Stomach smooth muscle (tissue), 2 donors: ENCODE measurements around the gene PAFAH1B2.
A peak's percentile ranks its signal among the peaks of the same experiment; 100 is the strongest.

ENCODE experiments used
- H3K27ac ChIP-seq: one replicate; pipeline ENCODE4 v1.7.0; 2013; ENCODE audit warnings: mild to moderate bottlenecking, low read length, inconsistent platforms
- H3K27me3 ChIP-seq, 2 donors: one replicate each; pipeline ENCODE4 v1.7.0; 2013; ENCODE audit warnings: low read length in 2 of 2; ENCODE audit not compliant: insufficient read depth in 2 of 2, control insufficient read depth in 1 of 2
- H3K36me3 ChIP-seq, 2 donors: one replicate each; pipeline ENCODE4 v1.7.0; 2013; ENCODE audit warnings: low read length in 2 of 2; ENCODE audit not compliant: control insufficient read depth in 2 of 2, insufficient read depth in 2 of 2
- H3K4me1 ChIP-seq: one replicate; pipeline ENCODE4 v1.7.0; 2013; ENCODE audit warnings: low read length; ENCODE audit not compliant: control insufficient read depth, insufficient read depth
- H3K4me3 ChIP-seq, 2 donors: one replicate each; pipeline ENCODE4 v1.7.0; 2013; ENCODE audit warnings: low read length in 2 of 2
- H3K9ac ChIP-seq, 2 donors: one replicate each; pipeline ENCODE4 v1.7.0; 2013; ENCODE audit warnings: low read length in 2 of 2, mild to moderate bottlenecking in 1 of 2
- H3K9me3 ChIP-seq, 2 donors: one replicate each; pipeline ENCODE4 v1.7.0; 2013; ENCODE audit warnings: low read length in 2 of 2; ENCODE audit not compliant: control insufficient read depth in 2 of 2
- donor health status: healthy.
- donor health status: Pancreatic carcinoma.

PAFAH1B2 gene

DNA sequence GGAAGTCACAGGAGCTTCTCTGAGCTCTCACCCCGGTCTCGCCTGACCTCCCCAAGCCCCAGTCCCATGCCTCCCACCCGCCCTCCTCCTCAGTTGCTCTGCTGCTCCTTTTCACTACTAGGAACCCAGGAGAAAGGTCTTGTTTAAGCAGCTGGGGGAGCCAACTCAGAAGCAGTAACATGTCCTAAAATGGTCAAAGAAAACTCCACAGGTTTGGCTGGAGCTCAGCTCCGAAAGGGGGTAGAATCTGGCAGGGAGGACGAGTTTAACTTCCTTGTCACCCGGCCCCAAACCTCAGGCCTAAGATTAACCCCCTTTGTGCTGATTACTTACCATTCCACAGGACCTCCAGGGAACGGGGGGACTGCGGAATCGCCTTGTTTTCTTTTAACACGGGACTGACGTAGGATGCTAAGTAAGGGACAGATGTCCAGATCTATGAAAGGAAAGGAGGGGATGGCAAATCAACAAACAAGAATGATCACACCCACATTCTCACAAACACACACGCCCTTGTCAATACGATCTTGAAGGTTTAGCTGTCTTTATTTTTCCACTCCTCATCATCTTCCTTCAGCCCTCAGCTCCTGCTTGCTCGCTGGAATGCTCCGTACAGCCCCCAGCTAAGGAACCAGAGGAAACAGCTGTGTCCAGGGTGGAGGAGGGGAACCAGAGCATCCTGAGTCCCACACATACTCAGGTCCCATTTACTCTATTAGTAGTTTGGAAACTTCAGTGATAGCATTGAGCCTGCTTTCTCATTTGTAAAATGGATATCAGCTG lies 74.2 kb downstream of the PAFAH1B2 start:
- Histone ChIP-seq H3K9me3 (no peaks in the 10 kb centered on the region), H3K4me3 (peak overlapping the region; percentile 41 to 55), H3K4me1 (peaks cover 65% of the 10 kb centered on the region), H3K9ac (peak overlapping the region; percentile 66 to 86), H3K27me3 (no peaks in the 10 kb centered on the region), H3K36me3 (peaks cover 13 to 19% of the 10 kb centered on the region in 2 donors), H3K27ac (peak overlapping the region; percentile 99)

DNA sequence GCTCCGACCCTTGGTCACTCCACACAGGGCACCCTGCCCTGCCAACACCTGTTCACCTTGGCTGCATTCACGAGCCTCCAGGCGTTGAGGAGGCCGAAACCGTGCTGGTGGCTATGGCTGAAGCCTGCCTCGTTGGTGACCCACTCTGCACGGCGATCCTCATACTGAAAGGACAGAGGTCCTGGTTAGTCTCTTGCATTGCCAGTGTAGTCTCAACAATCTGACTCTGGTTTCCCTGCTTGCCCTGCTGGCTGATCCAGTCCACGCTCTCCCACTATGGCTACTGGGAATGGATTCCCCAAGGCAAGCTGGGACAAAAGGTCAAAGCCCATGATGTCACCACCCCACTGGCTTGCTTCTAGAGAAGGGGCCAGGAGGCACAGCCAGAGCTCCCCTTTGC lies 74.9 kb downstream of the PAFAH1B2 start:
- Histone ChIP-seq H3K36me3 (peaks cover 20 to 24% of the 10 kb centered on the region in 2 donors), H3K9ac (peak overlapping the region; percentile 66 to 86), H3K9me3 (no peaks in the 10 kb centered on the region), H3K4me1 (peaks cover 69% of the 10 kb centered on the region), H3K4me3 (peak overlapping the region; percentile 1 to 55), H3K27me3 (no peaks in the 10 kb centered on the region), H3K27ac (peak overlapping the region; percentile 99)

DNA sequence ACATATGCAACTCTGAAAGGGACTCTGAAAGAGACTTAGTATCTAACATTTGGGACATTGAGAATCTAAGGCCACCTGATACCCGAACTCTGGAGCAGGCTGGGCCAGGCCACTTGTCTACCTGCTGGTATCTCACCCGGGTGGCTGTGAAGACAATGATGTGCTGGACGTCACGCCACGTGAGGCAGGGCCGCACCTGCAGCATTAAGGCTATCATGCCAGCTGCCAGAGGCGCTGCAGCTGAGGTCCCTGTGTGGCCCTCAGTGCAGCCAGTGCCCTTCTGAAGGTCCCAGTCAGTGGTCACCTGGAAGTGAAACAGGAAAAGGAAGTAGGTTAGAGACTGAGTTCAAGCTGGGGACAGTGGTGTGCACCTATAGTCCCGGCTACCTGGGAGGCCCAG lies 75.4 kb downstream of the PAFAH1B2 start:
- Histone ChIP-seq H3K27ac (peak overlapping the region; percentile 99), H3K36me3 (peaks cover 21 to 27% of the 10 kb centered on the region in 2 donors), H3K4me1 (peaks cover 69% of the 10 kb centered on the region), H3K9ac (peak overlapping the region; percentile 66 to 86), H3K27me3 (no peaks in the 10 kb centered on the region), H3K9me3 (no peaks in the 10 kb centered on the region), H3K4me3 (peak overlapping the region in 1 of 2 donors; percentile 1)

DNA sequence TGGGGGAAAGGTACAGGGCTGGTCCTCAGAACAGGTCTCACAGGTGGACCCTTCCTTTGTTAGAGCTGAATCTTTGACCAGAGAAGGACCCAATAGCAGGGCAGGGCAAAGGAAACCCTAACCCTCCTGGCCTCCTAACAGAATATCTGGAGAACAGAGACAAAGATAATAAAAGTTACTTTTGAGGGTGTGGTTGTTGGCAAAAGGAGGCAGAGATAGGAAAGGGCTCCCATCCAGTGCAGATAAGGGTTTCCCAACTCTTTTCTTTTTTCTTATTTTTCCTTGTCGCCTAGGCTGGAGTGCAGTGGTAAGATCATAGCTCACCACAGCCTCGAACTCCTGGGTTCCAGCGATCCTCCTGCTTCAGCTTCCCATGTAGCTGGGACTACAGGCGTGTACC lies 75.9 kb downstream of the PAFAH1B2 start:
- H3K4me3 ChIP-seq: peak overlapping the region in 1 of 2 donors; percentile 54
- H3K9me3 ChIP-seq: no peaks in the 10 kb centered on the region
- H3K4me1 ChIP-seq: peaks cover 69% of the 10 kb centered on the region
- peaks cover 18 to 25% of the 10 kb centered on the region in 2 donors for H3K36me3 ChIP-seq
- peak overlapping the region; percentile 99 for H3K27ac ChIP-seq
- H3K9ac ChIP-seq: peak overlapping the region; percentile 66 to 86
- no peaks in the 10 kb centered on the region for H3K27me3 ChIP-seq

DNA sequence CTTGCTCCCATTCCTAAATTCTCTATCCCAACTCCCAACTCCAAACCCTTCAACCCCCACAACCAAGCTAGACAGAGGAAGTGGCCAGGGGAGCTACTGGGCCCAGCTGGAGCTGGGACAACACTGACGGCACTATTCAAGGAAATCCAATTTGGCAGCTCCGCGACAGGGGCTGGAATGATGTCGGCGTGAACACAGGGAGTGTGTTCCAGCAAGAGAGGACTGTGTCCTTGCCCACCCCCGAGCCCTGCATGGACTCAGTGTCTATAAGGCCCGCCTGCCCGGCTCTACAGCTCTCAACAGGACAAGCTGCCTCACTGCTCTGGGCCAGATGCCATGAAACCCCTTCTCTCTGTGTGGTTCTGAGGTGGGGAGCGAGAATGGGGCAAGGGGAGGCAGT lies 76.5 kb downstream of the PAFAH1B2 start:
- peak overlapping the region; percentile 66 to 86 for H3K9ac ChIP-seq
- H3K27me3 ChIP-seq: no peaks in the 10 kb centered on the region
- H3K4me3 ChIP-seq: peak overlapping the region; percentile 31 to 54
- H3K4me1 ChIP-seq: peaks cover 69% of the 10 kb centered on the region
- H3K9me3 ChIP-seq: no peaks in the 10 kb centered on the region
- peak overlapping the region; percentile 99 for H3K27ac ChIP-seq
- H3K36me3 ChIP-seq: peaks cover 19 to 25% of the 10 kb centered on the region in 2 donors

DNA sequence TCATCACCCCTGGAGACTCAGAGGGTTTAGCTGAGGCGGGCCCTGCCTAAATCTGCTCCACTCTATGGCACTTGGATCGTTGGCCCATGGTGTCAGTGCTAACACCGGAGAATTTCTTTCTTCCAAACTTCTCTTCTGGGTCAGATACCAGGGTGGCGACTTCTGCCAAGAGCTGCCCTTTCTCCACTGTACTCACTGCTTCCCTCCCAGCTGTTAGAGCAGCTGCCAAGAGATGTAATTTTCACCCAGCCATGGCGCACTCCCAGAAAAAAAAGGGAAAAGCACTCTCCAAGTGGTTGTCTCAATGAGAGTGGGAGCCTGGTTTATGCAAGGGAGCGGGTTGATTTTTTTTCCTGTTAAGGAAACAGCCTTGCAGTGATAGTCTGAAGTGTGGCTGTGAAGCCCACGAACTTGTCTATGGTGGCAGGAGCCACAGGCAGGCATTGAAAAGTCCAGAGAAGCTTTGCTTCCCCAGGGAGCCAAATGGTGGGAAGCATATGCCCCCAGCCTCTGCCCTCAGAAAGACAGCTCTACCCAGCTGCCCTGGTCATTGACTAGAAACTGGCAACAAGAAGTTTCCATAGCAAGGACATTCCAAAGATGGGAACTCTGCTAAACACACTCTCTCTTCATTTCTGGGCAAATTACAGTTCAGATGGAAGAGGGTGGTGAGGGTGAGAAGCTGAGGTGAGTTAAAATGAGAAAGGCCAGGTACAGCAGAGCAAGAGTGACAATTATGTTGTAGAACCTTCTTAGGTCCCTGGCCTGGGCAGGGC lies 77.1 kb downstream of the PAFAH1B2 start:
- peaks cover 72% of the 10 kb centered on the region for H3K4me1 ChIP-seq
- peak overlapping the region; percentile 99 for H3K27ac ChIP-seq
- H3K4me3 ChIP-seq: peak overlapping the region; percentile 31 to 54
- H3K27me3 ChIP-seq: no peaks in the 10 kb centered on the region
- peak overlapping the region; percentile 66 to 86 for H3K9ac ChIP-seq
- peaks cover 22 to 28% of the 10 kb centered on the region in 2 donors for H3K36me3 ChIP-seq
- H3K9me3 ChIP-seq: no peaks in the 10 kb centered on the region

DNA sequence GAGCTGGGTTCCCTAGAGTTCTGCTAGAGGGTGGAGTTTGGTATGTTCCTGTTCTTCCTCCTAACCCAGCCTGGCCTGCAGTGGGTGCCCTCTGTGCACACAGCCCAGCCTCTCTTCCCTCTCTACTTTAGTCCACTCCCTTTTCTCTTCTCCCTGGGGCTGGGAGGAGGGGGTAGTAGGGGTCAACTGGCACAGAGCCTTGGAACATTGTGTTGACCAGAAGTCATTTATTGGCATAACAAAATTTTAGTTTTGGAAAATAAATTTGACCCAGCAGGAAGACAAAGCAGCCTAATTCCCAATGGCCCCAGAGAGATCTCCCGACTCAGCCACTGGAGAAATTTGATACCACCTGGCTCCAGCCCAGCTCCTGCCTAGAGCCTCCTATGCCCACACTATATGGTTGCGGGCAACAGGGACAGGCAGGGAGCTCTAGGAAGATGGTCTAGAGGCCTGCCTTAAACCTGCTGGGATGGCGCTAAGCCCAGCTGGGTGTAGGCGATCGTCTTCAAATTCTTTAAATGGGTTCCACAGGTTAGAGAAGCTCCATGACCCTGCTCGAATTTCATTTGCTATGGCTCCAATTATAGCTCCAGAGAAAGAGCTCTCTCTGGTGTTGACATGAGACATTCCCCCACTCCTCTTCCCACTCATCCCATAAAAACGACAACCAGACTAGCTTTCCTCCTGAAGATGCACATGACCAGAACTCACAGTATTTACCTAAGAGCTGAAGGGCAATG lies 77.9 kb downstream of the PAFAH1B2 start:
- peak overlapping the region in 1 of 2 donors; percentile 54 for H3K4me3 ChIP-seq
- H3K27ac ChIP-seq: peak overlapping the region; percentile 99
- H3K27me3 ChIP-seq: no peaks in the 10 kb centered on the region
- H3K36me3 ChIP-seq: peaks cover 24 to 29% of the 10 kb centered on the region in 2 donors
- peaks cover 65% of the 10 kb centered on the region for H3K4me1 ChIP-seq
- H3K9me3 ChIP-seq: no peaks in the 10 kb centered on the region
- peak overlapping the region; percentile 66 to 86 for H3K9ac ChIP-seq

DNA sequence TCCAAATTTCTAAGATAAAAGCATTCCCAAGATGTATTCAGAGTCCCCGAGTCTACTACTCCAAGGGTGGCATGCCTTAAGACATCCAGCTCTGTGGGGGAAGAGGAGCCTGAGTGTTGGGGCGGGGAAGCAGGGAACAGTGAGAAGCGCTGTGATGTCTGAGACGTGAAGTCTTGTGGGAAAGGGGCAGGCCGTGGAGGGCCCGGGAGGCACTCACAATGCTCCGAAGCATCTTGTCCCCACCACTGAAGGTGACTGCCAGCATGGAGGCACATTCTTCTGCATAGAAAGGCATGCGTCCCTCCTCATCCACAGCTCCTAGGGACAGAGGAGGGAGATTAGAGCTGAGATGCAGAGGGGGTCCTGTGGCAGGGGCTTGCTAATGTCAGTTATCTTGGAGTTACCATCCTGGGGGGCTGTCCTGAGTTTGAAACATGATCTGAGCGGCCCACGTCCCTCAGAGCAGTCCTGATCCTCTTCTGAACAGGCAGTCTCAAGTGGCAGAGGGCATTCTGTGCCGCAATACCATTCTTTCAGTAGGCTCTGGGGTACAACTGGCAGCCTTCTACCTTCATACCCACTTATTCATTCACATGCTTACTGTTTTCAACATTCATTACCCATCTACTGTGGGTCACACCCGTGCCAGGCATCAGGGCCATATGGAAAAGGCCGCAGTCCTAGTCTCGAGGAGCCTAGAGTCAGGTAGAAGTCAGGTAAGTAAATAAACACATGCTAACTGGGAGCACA lies 79.1 kb downstream of the PAFAH1B2 start:
- Histone ChIP-seq H3K9me3 (no peaks in the 10 kb centered on the region), H3K27me3 (no peaks in the 10 kb centered on the region), H3K36me3 (peaks cover 34 to 37% of the 10 kb centered on the region in 2 donors), H3K4me1 (peaks cover 54% of the 10 kb centered on the region), H3K9ac (peak overlapping the region; percentile 5 to 19), H3K27ac (peak overlapping the region; percentile 99), H3K4me3 (no peak overlapping the region)

DNA sequence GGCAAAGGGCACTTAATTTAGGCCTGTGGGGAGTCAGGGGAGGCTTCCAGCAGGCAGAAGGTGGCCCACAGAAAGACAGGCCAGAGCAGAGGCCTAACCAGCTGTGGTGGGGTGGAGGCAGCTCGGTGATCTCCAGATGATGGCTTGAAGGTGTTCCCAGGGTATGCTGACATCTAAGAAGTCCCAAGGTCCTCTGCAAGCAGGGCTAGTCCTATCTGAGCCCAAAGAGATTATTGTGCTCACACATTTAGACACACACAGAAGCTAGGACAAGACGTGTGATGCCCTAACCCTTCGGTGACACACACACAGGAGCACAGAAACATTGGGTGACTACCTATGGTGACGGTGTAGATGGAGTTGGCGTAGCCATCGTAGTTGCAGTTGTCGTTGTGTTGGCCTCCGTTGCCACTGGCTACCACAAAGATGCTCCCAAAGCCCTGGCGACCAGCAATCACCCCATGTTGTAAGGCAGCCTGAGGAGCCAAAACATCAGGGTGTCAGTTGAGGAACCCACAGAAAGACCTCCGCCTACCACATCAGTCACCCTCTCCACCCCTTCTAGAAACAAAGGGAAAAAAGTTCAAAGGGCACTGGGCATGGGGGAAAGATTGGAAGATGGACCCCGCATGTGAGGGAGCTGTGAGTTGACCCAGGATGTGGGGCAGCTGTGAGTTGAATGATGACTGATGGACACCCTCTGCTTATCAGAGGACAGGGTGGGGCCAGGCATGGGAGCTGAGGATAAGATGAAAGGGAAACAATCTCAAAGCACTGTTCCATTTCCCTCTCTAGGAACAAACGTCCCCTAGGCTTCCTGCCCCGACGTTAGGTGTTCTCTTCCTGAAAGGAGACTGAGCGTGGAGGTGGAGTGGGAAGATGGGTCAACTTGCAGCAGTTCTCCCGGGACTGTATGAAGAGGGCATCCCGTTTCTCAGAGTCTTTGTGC lies 79.9 kb downstream of the PAFAH1B2 start:
- H3K9me3 ChIP-seq: no peaks in the 10 kb centered on the region
- H3K4me1 ChIP-seq: peaks cover 45% of the 10 kb centered on the region
- peak overlapping the region; percentile 19 to 21 for H3K9ac ChIP-seq
- H3K27ac ChIP-seq: peak overlapping the region; percentile 99
- no peaks in the 10 kb centered on the region for H3K27me3 ChIP-seq
- H3K4me3 ChIP-seq: no peak overlapping the region
- peaks cover 38 to 39% of the 10 kb centered on the region in 2 donors for H3K36me3 ChIP-seq
